Measurements from ENCODE around the gene KCNJ16.

DNA sequence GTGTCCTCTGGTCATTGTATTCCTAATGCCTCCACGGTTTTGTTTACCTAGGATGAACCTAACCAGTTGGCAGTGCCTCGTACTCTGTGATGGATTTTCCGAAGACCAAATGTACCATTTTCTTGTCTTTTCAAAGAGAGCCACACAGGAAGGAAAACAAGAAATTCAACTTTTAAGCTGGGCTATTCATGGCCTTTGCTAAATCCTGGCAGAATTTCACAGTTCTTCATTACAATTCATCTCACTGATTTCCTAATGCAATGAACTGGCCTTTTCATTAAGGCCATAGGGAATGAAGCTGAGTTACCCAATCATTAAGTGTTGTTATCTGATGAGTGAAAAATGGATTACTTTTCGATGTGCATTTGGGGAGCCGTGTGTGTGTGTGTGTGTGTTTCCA lies 7.9 kb upstream of the KCNJ16 start:
- TF ChIP-seq, protein P1, sequence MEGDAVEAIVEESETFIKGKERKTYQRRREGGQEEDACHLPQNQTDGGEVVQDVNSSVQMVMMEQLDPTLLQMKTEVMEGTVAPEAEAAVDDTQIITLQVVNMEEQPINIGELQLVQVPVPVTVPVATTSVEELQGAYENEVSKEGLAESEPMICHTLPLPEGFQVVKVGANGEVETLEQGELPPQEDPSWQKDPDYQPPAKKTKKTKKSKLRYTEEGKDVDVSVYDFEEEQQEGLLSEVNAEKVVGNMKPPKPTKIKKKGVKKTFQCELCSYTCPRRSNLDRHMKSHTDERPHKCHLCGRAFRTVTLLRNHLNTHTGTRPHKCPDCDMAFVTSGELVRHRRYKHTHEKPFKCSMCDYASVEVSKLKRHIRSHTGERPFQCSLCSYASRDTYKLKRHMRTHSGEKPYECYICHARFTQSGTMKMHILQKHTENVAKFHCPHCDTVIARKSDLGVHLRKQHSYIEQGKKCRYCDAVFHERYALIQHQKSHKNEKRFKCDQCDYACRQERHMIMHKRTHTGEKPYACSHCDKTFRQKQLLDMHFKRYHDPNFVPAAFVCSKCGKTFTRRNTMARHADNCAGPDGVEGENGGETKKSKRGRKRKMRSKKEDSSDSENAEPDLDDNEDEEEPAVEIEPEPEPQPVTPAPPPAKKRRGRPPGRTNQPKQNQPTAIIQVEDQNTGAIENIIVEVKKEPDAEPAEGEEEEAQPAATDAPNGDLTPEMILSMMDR (conservative IDR thresholded peaks at IDR 0.05; ENCODE audit: low read depth, low read length) = no peak
- no peak for TF ChIP-seq EZH2 (IDR thresholded peaks at IDR 0.05; ENCODE audit: borderline replicate concordance, low read depth, low read length, poor library complexity, severe bottlenecking)

Measured in A673 (cell line).